Breast epithelium (tissue), 4 donors: ENCODE measurements around the gene ST6GALNAC3. TPM values are rescaled to one million over a fixed set of nuclear protein-coding genes. Genes with fewer than 3 reads are reported as not detected.
"Not testable (repeated sequence)": the region's sequence is repeated elsewhere in the genome, so short reads cannot be mapped to it uniquely, and the experiment has no call there.

Experiments
- DNase-seq, 2 donors: peaks; one replicate each; pipeline ENCODE4 v3.0.0-alpha.2; 2019; ENCODE audit warnings: low spot score in 2 of 2
- H3K27ac ChIP-seq, 2 donors: fragments of 200-600 bp; sonication (generic) in 1 of 2; one replicate each; pipeline ENCODE4 v1.5.1; 2016 to 2019; ENCODE audit warnings: mild to moderate bottlenecking in 1 of 2
- H3K27me3 ChIP-seq, 2 donors: fragments of 200-600 bp; sonication (generic) in 1 of 2; one replicate each; pipeline versions ENCODE4 v1.5.1 to v1.6.0; 2017 to 2019; ENCODE audit warnings: control low read depth in 1 of 2, mild to moderate bottlenecking in 1 of 2
- H3K36me3 ChIP-seq: fragments of 200-600 bp; one replicate; pipeline ENCODE4 v1.5.1; 2019
- H3K4me1 ChIP-seq, 2 donors: fragments of 200-600 bp; sonication (generic); one replicate each; pipeline ENCODE4 v1.5.1; 2016 to 2019; ENCODE audit warnings: control low read depth in 1 of 2
- H3K4me3 ChIP-seq, 3 donors: fragments of 200-600 bp; sonication (generic); 1 replicate in 2 of 3; 2 replicates in 1 of 3; pipeline ENCODE4 v1.5.1; 2016 to 2019; ENCODE audit warnings: mild to moderate bottlenecking in 3 of 3, moderate library complexity in 2 of 3
- H3K9me3 ChIP-seq, 2 donors: fragments of 200-600 bp; sonication (generic) in 1 of 2; one replicate each; pipeline ENCODE4 v1.5.1; 2016 to 2019; ENCODE audit warnings: control low read depth in 1 of 2
- POLR2A ChIP-seq: fragments of 450-650 bp; IDR thresholded peaks from one replicate; pipeline ENCODE4 v1.6.1; 2016; ENCODE audit warnings: antibody characterized with exemption, mild to moderate bottlenecking, moderate library complexity
- POLR2AphosphoS5 ChIP-seq, 3 donors: sonication (generic); formaldehyde crosslinking; IDR thresholded peaks; one replicate each; pipeline ENCODE4 v1.6.1; 2017; ENCODE audit warnings: antibody characterized with exemption in 3 of 3
- intact Hi-C: fragments of 100-400 bp; cut with DNase I; formaldehyde crosslinking; loops from one replicate; pipeline ENCODE4 v1.15.1; 2023; ENCODE audit warnings: low total_unique reads
- total RNA-seq, 3 donors: library from RNA; depleted of rRNA; stranded (reverse); fragments of >200 nt; gene quantifications; one replicate each; pipeline ENCODE4 v1.1.0, GENCODE V29; 2016
- TF ChIP-seq, protein P1 (sequence below), 3 donors: fragments of 450-650 bp; IDR thresholded peaks; one replicate each; pipeline ENCODE4 v1.5.1; 2016 to 2017; ENCODE audit warnings: antibody characterized with exemption in 3 of 3, mild to moderate bottlenecking in 3 of 3, moderate library complexity in 3 of 3

The ST6GALNAC3 gene
- total RNA-seq, 3 donors from 2014 or later = 4.1 to 14.4 (median 8.5) TPM

DNA sequence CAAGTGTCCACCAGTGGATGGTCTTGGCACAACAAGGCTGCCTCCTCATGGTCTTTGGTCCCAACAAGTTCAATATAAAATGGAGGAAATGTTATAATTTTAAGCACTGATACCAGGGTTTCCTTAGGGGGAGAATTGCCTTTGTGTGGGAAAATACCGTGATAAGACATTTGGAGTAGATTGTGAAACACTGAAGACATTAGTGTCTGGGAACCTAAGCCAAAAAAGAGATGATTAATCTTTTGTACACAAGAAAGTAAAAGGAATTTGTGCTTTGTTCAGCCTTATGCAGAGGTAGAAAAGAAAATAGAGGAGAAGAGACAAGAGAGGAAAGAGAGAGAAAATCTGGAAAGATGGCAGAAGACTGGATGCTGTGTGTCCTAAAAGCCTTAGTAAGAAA, 36.1 kb downstream of the ST6GALNAC3 start:
- Histone ChIP-seq H3K9me3 (no peaks in the 10 kb centered on the region), H3K27me3 (no peaks in the 10 kb centered on the region), H3K4me3 (no peak overlapping the region), H3K27ac (no peak overlapping the region), H3K36me3 (no peaks in the 10 kb centered on the region), H3K4me1 (no peaks in the 10 kb centered on the region)
- DNase-seq = no peak
- TF ChIP-seq POLR2AphosphoS5 (IDR thresholded peaks at IDR 0.05) (no peak), POLR2A (no peak)
- TF ChIP-seq, protein P1, sequence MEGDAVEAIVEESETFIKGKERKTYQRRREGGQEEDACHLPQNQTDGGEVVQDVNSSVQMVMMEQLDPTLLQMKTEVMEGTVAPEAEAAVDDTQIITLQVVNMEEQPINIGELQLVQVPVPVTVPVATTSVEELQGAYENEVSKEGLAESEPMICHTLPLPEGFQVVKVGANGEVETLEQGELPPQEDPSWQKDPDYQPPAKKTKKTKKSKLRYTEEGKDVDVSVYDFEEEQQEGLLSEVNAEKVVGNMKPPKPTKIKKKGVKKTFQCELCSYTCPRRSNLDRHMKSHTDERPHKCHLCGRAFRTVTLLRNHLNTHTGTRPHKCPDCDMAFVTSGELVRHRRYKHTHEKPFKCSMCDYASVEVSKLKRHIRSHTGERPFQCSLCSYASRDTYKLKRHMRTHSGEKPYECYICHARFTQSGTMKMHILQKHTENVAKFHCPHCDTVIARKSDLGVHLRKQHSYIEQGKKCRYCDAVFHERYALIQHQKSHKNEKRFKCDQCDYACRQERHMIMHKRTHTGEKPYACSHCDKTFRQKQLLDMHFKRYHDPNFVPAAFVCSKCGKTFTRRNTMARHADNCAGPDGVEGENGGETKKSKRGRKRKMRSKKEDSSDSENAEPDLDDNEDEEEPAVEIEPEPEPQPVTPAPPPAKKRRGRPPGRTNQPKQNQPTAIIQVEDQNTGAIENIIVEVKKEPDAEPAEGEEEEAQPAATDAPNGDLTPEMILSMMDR (IDR thresholded peaks at IDR 0.05) = no peak
- intact Hi-C loops = no loop called here

DNA sequence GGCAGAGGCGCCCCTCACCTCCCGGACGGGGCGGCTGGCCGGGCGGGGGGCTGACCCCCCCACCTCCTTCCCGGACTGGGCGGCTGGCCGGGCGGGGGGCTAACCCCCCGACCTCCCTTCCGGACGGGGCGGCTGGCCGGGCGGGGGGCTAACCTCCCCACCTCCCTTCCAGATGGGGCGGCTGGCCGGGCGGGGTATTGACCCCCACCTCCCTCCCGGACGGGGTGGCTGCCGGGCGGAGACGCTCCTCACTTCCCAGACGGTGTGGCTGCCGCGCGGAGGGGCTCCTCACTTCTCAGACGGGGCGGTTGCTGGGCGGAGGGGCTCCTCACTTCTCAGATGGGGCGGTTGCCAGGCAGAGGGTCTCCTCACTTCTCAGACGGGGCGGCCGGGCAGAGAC, 37.8 kb downstream of the ST6GALNAC3 start:
- H3K4me3 ChIP-seq, DNase-seq, H3K27ac ChIP-seq, intact Hi-C loops, H3K4me1 ChIP-seq, H3K9me3 ChIP-seq, H3K36me3 ChIP-seq, H3K27me3 ChIP-seq: not testable (repeated sequence)

DNA sequence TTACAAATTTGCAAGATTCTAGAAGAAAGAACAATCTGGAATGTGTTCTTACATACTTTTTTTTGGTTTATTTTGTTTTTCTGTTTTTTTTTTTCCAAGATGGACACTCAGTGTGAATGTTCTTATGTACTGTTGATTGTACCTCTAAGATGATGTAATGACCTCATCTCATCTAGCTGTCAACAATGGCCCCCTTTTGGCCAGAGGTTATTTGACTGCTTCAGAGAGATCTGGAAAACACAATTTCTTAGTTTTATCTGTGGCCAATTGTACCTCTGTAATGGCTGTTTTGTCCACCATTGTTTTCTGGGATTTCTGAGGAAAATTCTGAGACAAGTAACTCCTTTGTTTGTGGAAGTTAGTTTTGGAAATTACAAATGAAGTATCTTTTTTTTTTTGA, 38.9 kb downstream of the ST6GALNAC3 start:
- TF ChIP-seq POLR2AphosphoS5 (IDR thresholded peaks at IDR 0.05) (no peak), POLR2A (no peak)
- Histone ChIP-seq H3K4me1 (no peaks in the 10 kb centered on the region), H3K36me3 (no peaks in the 10 kb centered on the region), H3K27me3 (no peaks in the 10 kb centered on the region), H3K9me3 (no peaks in the 10 kb centered on the region), H3K4me3 (no peak overlapping the region), H3K27ac (no peak overlapping the region)
- DNase-seq = no peak
- intact Hi-C loops = no loop called here

DNA sequence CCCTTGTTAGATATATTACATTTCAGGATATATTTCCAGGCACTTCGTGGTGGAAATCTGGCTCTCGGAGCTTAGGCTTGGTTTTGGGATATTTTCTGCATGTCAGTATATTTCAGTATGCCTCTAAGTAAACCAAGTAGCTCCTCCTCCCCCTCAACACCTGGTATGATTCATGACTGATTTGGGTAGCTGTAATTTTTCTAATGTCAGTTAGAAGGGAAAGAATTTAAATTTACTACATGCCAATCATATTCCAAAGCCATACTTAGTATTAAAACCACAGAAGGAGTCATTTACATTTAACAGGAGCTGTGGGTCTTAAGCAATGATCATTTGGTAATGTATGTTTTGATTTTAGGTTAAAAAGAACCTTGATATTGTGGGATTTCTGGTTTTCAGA, 40.6 kb downstream of the ST6GALNAC3 start:
- Histone ChIP-seq H3K36me3 (no peaks in the 10 kb centered on the region), H3K9me3 (no peaks in the 10 kb centered on the region), H3K4me1 (no peaks in the 10 kb centered on the region), H3K4me3 (no peak overlapping the region), H3K27ac (no peak overlapping the region), H3K27me3 (no peaks in the 10 kb centered on the region)
- TF ChIP-seq, protein P1 (IDR thresholded peaks at IDR 0.05) = no peak
- TF ChIP-seq POLR2A (no peak), POLR2AphosphoS5 (IDR thresholded peaks at IDR 0.05) (no peak)
- DNase-seq = no peak
- intact Hi-C loops = no loop called here

DNA sequence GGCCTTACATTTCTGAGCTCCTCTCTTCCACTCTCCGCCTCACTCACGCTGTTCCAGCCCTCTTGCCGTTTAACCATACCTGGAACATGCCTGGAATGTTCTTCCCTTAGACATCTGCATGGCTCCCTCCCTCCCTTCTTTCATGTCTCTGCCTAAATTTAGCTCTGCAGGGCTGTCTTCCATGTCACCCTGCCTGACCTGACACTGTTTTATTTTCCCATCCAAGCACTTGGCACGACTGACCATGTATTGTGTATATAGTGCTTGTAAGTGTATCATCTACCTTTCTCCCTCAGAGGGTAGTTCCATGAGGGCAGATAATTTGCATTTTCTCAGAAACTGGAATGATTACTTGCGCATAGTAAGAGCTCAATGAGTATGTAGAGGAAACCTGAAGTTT, 47.3 kb downstream of the ST6GALNAC3 start:
- Histone ChIP-seq H3K36me3 (no peaks in the 10 kb centered on the region), H3K4me1 (no peaks in the 10 kb centered on the region), H3K4me3 (no peak overlapping the region), H3K27ac (no peak overlapping the region), H3K27me3 (no peaks in the 10 kb centered on the region), H3K9me3 (no peaks in the 10 kb centered on the region)
- no peak for DNase-seq
- intact Hi-C loops = no loop called here
- TF ChIP-seq POLR2AphosphoS5 (IDR thresholded peaks at IDR 0.05) (no peak), POLR2A (no peak)
- TF ChIP-seq, protein P1 (IDR thresholded peaks at IDR 0.05) = no peak

DNA sequence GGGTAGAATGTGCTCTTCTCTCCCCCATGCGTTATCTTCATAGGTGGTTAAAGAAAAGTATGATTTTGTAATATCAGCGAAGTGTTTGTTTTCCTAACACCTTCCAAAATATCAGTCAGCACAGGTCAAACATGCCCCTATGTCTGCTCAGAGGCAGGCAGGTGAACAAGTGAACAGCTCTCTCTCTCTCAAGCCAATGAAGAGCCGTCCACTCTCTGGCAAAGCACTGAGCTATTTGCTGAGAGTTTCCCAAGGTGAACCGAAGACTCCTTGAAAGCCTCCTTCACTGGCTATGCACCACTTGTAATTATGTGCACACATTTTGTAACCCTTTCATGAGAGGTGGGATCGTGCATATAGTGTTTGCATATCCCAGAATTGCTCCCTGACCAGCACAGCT, 47.7 kb downstream of the ST6GALNAC3 start:
- TF ChIP-seq, protein P1 (IDR thresholded peaks at IDR 0.05) = no peak
- no peak for TF ChIP-seq POLR2A
- no peak for TF ChIP-seq POLR2AphosphoS5 (IDR thresholded peaks at IDR 0.05)
- no peaks in the 10 kb centered on the region for H3K9me3 ChIP-seq
- H3K36me3 ChIP-seq = no peaks in the 10 kb centered on the region
- H3K27ac ChIP-seq = no peak overlapping the region
- no peak overlapping the region for H3K4me3 ChIP-seq
- no peaks in the 10 kb centered on the region for H3K4me1 ChIP-seq
- no peak for DNase-seq
- intact Hi-C loops = no loop called here
- no peaks in the 10 kb centered on the region for H3K27me3 ChIP-seq

DNA sequence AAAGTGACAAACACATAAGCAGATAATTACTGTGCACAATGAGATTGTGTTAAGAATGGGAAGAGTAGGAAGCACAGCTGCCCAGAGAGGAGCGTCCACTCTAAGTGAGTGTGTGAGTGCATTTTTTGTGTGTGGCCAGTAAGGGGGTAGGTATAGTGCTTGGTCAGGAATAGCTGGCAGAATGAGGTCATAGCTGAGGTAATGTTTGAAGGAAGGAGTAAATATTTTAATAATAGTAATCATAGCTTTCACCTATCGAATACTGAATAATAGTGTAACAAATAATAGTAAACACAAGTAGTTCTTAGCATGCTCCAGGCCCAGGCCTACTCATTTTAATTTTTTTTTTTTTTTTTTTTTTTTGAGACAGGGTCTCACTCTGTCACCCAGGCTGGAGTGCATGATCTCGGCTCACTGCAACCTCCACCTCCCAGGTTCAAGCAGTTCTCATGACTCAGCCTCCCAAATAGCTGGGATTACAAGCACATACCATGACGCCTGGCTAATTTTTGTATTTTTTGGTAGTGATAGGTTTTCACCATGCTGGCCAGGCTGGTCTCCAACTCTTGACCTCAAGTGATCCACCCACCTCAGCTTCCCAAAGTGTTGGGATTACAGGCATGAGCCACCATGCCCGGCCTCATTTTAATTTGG, 49.0 kb downstream of the ST6GALNAC3 start:
- H3K36me3 ChIP-seq, H3K4me3 ChIP-seq, DNase-seq, intact Hi-C loops, H3K27me3 ChIP-seq, H3K4me1 ChIP-seq, H3K9me3 ChIP-seq, H3K27ac ChIP-seq: not testable (repeated sequence)
